ENCODE data around the gene ATP11B.

DNA sequence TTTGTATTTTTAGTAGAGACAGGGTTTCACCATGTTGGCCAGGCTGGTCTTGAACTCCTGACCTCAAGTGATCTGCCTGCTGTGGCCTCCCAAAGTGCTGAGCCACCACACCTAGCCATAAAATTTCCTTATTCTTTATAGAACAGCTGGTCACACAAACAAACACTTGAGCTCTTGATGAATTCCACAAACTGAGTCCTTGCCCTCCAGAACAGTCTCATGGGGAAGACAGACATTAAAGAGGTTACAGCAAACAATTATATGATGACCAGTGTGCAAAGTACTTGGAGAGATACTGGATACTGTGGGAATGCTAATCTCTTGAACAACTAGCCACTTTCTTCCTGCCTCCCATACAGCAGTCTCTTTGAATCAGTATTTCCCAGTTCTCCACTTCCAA, 7.5 kb upstream of the ATP11B start:
- TF ChIP-seq, protein P1, sequence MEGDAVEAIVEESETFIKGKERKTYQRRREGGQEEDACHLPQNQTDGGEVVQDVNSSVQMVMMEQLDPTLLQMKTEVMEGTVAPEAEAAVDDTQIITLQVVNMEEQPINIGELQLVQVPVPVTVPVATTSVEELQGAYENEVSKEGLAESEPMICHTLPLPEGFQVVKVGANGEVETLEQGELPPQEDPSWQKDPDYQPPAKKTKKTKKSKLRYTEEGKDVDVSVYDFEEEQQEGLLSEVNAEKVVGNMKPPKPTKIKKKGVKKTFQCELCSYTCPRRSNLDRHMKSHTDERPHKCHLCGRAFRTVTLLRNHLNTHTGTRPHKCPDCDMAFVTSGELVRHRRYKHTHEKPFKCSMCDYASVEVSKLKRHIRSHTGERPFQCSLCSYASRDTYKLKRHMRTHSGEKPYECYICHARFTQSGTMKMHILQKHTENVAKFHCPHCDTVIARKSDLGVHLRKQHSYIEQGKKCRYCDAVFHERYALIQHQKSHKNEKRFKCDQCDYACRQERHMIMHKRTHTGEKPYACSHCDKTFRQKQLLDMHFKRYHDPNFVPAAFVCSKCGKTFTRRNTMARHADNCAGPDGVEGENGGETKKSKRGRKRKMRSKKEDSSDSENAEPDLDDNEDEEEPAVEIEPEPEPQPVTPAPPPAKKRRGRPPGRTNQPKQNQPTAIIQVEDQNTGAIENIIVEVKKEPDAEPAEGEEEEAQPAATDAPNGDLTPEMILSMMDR (conservative IDR thresholded peaks at IDR 0.05 in 1 of 2, IDR thresholded peaks at IDR 0.05 in 1 of 2; ENCODE audit: low read depth in 1 of 2, low read length in 2 of 2): no peak
- TF ChIP-seq EZH2 (IDR thresholded peaks at IDR 0.05; ENCODE audit: low read length, missing control alignments): no peak
